Measurements from ENCODE around the gene ASB18. TPM values are rescaled to one million over a fixed set of nuclear protein-coding genes. Genes with fewer than 3 reads are reported as not detected.

Gene ASB18
- total RNA-seq, 2 donors from 2014 or later: not detected

DNA sequence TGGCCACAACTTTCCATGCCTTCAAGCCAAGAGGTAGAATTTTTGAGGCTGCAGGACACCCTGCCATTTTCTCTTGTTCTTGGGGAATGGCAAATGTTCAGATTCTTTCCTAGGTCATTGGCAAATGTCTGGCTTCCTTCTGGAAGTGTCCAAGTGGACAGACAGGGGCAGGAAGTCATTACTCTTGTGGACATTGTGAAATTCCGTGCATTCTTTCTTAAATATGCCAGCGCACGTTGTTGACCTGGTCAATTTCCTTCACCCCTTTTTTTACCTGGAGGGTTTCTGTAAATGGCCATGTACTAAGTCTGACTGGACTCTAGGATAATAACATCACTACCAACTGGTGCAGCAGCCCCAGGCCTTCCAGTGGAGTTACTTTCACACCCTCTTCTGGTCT, 13.9 kb downstream of the ASB18 start:
- WGBS, 2 experiments (ENCODE audit: insufficient coverage in 1 of 2, insufficient read length in 1 of 2): 90 to 95% methylated on average over 3 of the region's 3 CpGs
- no peaks in the 10 kb centered on the region for H3K27me3 ChIP-seq (ENCODE audit: control insufficient read depth, insufficient read depth, low read length, poor library complexity, severe bottlenecking)
- H3K9me3 Mint-ChIP-seq: no peaks in the 10 kb centered on the region

DNA sequence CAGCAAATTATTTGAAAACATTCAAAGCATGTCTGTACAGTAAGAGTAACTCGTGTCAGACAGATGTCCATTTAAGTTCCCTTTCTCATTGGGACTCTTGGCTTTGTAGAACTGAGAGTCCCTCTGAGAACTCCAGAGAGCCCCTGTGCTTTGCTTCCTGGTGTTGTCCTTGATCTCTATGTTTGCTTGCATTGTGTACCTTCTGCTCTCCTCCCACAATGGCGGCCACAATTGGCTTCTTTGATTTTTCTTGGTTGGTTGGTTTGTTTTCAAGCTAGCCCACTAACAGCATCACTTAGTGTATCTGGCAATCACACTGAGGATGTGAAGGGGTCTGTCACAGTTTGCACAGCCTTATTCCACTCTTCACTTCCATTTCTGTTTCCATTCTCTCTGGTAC, 15.1 kb downstream of the ASB18 start:
- no peak overlapping the region for H3K27ac Mint-ChIP-seq
- no peak for DNase-seq
- H3K36me3 ChIP-seq (ENCODE audit: control insufficient read depth, insufficient read depth, low read length): no peaks in the 10 kb centered on the region

More for the DNA sequence above, 13.9 kb downstream of the ASB18 start:
- Histone ChIP-seq H3K9me3 (ENCODE audit: control insufficient read depth, low read length) (no peaks in the 10 kb centered on the region), H3K27ac (ENCODE audit: low read depth, low read length) (no peak overlapping the region), H3K9ac (ENCODE audit: extremely low read depth, low read length, poor library complexity, severe bottlenecking) (no peak overlapping the region), H3K36me3 (ENCODE audit: control insufficient read depth, insufficient read depth, low read length) (no peaks in the 10 kb centered on the region), H3K4me3 (ENCODE audit: low read length) (no peak overlapping the region), H3K4me1 (ENCODE audit: control insufficient read depth, insufficient read depth, low read length) (no peaks in the 10 kb centered on the region)
- H3K27me3 Mint-ChIP-seq (ENCODE audit: insufficient read depth): peaks cover 14% of the 10 kb centered on the region
- TF ChIP-seq, protein P1, sequence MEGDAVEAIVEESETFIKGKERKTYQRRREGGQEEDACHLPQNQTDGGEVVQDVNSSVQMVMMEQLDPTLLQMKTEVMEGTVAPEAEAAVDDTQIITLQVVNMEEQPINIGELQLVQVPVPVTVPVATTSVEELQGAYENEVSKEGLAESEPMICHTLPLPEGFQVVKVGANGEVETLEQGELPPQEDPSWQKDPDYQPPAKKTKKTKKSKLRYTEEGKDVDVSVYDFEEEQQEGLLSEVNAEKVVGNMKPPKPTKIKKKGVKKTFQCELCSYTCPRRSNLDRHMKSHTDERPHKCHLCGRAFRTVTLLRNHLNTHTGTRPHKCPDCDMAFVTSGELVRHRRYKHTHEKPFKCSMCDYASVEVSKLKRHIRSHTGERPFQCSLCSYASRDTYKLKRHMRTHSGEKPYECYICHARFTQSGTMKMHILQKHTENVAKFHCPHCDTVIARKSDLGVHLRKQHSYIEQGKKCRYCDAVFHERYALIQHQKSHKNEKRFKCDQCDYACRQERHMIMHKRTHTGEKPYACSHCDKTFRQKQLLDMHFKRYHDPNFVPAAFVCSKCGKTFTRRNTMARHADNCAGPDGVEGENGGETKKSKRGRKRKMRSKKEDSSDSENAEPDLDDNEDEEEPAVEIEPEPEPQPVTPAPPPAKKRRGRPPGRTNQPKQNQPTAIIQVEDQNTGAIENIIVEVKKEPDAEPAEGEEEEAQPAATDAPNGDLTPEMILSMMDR (conservative IDR thresholded peaks at IDR 0.05): no peak
- H3K4me3 Mint-ChIP-seq: no peak overlapping the region
- no peak for DNase-seq
- no peaks in the 10 kb centered on the region for H3K4me1 Mint-ChIP-seq
- H3K27ac Mint-ChIP-seq: no peak overlapping the region
- H3K36me3 Mint-ChIP-seq (ENCODE audit: low read depth): no peaks in the 10 kb centered on the region

DNA sequence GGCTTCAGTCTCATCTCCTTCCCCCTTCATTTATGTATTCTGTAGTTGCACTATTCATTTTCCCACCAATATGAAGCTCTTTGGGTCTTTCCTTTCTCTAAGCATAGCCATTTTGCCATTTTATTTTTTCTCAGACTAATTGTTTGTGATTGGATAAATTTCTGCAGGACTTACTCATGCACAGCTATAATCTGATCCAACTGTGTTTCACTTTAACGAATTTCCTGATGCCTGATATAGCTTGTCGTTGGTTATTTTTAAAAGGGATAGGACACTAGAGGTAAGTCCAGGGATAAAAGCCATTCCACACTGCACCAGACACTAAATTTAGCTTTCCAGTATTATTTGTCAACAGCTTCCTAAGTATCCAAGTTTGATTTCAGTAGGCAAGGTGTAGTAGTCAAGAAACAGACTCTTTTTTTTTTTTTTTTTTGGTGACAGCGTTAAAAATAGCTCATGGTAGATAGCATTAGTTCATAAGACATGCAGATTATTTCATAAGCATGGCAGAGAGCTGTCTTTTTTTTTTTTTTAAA, 17.4 kb downstream of the ASB18 start:
- no peaks in the 10 kb centered on the region for H3K36me3 Mint-ChIP-seq (ENCODE audit: low read depth)
- Histone ChIP-seq H3K27me3 (ENCODE audit: control insufficient read depth, insufficient read depth, low read length, poor library complexity, severe bottlenecking) (no peaks in the 10 kb centered on the region), H3K4me3 (ENCODE audit: low read length) (no peak overlapping the region), H3K4me1 (ENCODE audit: control insufficient read depth, insufficient read depth, low read length) (no peaks in the 10 kb centered on the region), H3K27ac (ENCODE audit: low read depth, low read length) (no peak overlapping the region), H3K36me3 (ENCODE audit: control insufficient read depth, insufficient read depth, low read length) (no peaks in the 10 kb centered on the region), H3K9me3 (ENCODE audit: control insufficient read depth, low read length) (no peaks in the 10 kb centered on the region), H3K9ac (ENCODE audit: extremely low read depth, low read length, poor library complexity, severe bottlenecking) (no peak overlapping the region)
- H3K27me3 Mint-ChIP-seq (ENCODE audit: insufficient read depth): peaks cover 27% of the 10 kb centered on the region
- 89 to 100% methylated on average over 2 of the region's 3 CpGs for WGBS, 2 experiments (ENCODE audit: insufficient coverage in 1 of 2, insufficient read length in 1 of 2)
- H3K4me1 Mint-ChIP-seq: no peaks in the 10 kb centered on the region
- TF ChIP-seq, protein P1 (conservative IDR thresholded peaks at IDR 0.05): no peak
- no peak overlapping the region for H3K4me3 Mint-ChIP-seq
- no peaks in the 10 kb centered on the region for H3K9me3 Mint-ChIP-seq
- no peak for DNase-seq
- no peak overlapping the region for H3K27ac Mint-ChIP-seq

More for the DNA sequence above, 15.1 kb downstream of the ASB18 start:
- no peaks in the 10 kb centered on the region for H3K4me1 Mint-ChIP-seq
- no peaks in the 10 kb centered on the region for H3K9me3 Mint-ChIP-seq
- TF ChIP-seq, protein P1 (conservative IDR thresholded peaks at IDR 0.05): no peak
- Histone ChIP-seq H3K4me3 (ENCODE audit: low read length) (no peak overlapping the region), H3K9ac (ENCODE audit: extremely low read depth, low read length, poor library complexity, severe bottlenecking) (no peak overlapping the region), H3K9me3 (ENCODE audit: control insufficient read depth, low read length) (no peaks in the 10 kb centered on the region), H3K4me1 (ENCODE audit: control insufficient read depth, insufficient read depth, low read length) (no peaks in the 10 kb centered on the region), H3K27me3 (ENCODE audit: control insufficient read depth, insufficient read depth, low read length, poor library complexity, severe bottlenecking) (no peaks in the 10 kb centered on the region), H3K27ac (ENCODE audit: low read depth, low read length) (no peak overlapping the region)
- H3K27me3 Mint-ChIP-seq (ENCODE audit: insufficient read depth): peaks cover 20% of the 10 kb centered on the region
- WGBS, 2 experiments (ENCODE audit: insufficient coverage in 1 of 2, insufficient read length in 1 of 2): 90 to 91% methylated on average over 2 of the region's 2 CpGs
- no peaks in the 10 kb centered on the region for H3K36me3 Mint-ChIP-seq (ENCODE audit: low read depth)
- H3K4me3 Mint-ChIP-seq: no peak overlapping the region

Data from endodermal cell (in vitro differentiated cells).